H1 (cell line): ENCODE data around the gene EHHADH. TPM values are rescaled to one million over a fixed set of nuclear protein-coding genes. Genes with fewer than 3 reads are reported as not detected.

Source experiments
- CTCF ChIA-PET: fragments of 300-600 bp; sonication (Branson Sonifier 250); formaldehyde crosslinking; loops from one replicate; lab custom pipeline; 2021; ENCODE audit not compliant: partially characterized antibody; lab: Charles Lee
- POLR2A ChIA-PET: fragments of 300-600 bp; sonication (Branson Sonifier 250); formaldehyde crosslinking; loops from one replicate; lab custom pipeline; 2021; ENCODE audit warnings: inconsistent platforms; ENCODE audit not compliant: partially characterized antibody; lab: Charles Lee
- DNase-seq, 2 experiments: peaks; one replicate each; pipeline versions ENCODE4 v3.0.0 to v3.0.0-alpha.2; 2010 to 2022; ENCODE audit warnings: low spot score in 2 of 2, low read depth in 1 of 2, mixed read lengths in 1 of 2
- FAIRE-seq: peaks from 2 replicates; lab custom pipeline; 2011; peaks lifted over from hg19 to GRCh38; lab: Jason Lieb, UNC
- H2AFZ ChIP-seq: 2 replicates; pipeline ENCODE4 v1.8.1; 2012; ENCODE audit warnings: low read length, inconsistent platforms
- H2AK5ac ChIP-seq: 2 replicates; pipeline ENCODE4 v1.6.1; 2013; ENCODE audit warnings: low read depth, low read length
- H2BK120ac ChIP-seq: replicated peaks from 2 replicates; pipeline ENCODE3; 2013; ENCODE audit warnings: low read depth, low read length, inconsistent platforms
- H2BK12ac ChIP-seq: 2 replicates; pipeline ENCODE4 v1.6.1; 2013; ENCODE audit warnings: low read depth, low read length
- H2BK15ac ChIP-seq: 2 replicates; pipeline ENCODE4 v1.6.1; 2013; ENCODE audit warnings: low read length
- H2BK20ac ChIP-seq: 2 replicates; pipeline ENCODE4 v1.6.1; 2013; ENCODE audit warnings: low read length
- H2BK5ac ChIP-seq: 2 replicates; pipeline ENCODE4 v1.6.1; 2013; ENCODE audit warnings: low read depth, low read length
- H3K14ac ChIP-seq: 2 replicates; pipeline ENCODE4 v1.6.1; 2013; ENCODE audit warnings: inconsistent platforms; ENCODE audit not compliant: insufficient read length
- H3K18ac ChIP-seq: 2 replicates; pipeline ENCODE4 v1.6.1; 2013; ENCODE audit warnings: low read length; ENCODE audit errors: extremely low read depth
- H3K23ac ChIP-seq: 2 replicates; pipeline ENCODE4 v1.6.1; 2013; ENCODE audit warnings: inconsistent platforms; ENCODE audit not compliant: insufficient read length
- H3K23me2 ChIP-seq: 2 replicates; pipeline ENCODE4 v1.6.1; 2013; ENCODE audit warnings: low read depth, low read length
- H3K27ac ChIP-seq: 2 replicates; pipeline ENCODE4 v1.6.1; 2011; ENCODE audit warnings: low read depth, low read length, inconsistent platforms
- H3K27me3 ChIP-seq, 4 experiments: replicated peaks in 1 of 4; 1 replicate in 1 of 4; 2 replicates in 3 of 4; pipeline versions ENCODE4 v1.6.1 to v1.8.1; 2011 to 2013; ENCODE audit warnings: low read length in 3 of 4, mild to moderate bottlenecking in 3 of 4, inconsistent platforms in 2 of 4, mixed read lengths in 2 of 4, moderate library complexity in 1 of 4; ENCODE audit not compliant: control insufficient read depth in 3 of 4, insufficient read depth in 3 of 4; ENCODE audit errors: extremely low read depth in 1 of 4
- H3K36me3 ChIP-seq, 4 experiments: 2 replicates each; pipeline versions ENCODE4 v1.6.1 to v1.8.1; 2011 to 2013; ENCODE audit warnings: mild to moderate bottlenecking in 4 of 4, low read length in 3 of 4, moderate library complexity in 2 of 4, control low read depth in 1 of 4, inconsistent platforms in 1 of 4; ENCODE audit not compliant: insufficient read depth in 4 of 4, control insufficient read depth in 2 of 4
- H3K4ac ChIP-seq: replicated peaks from 2 replicates; pipeline ENCODE3; 2013; ENCODE audit warnings: low read length, low read depth, mixed read lengths, inconsistent platforms; ENCODE audit not compliant: insufficient read length
- H3K4me1 ChIP-seq, 4 experiments: replicated peaks in 1 of 4; 1 replicate in 1 of 4; 2 replicates in 3 of 4; pipeline versions ENCODE4 v1.6.1 to v1.8.1; 2011 to 2013; ENCODE audit warnings: low read length in 3 of 4, inconsistent platforms in 2 of 4, mixed read lengths in 1 of 4; ENCODE audit not compliant: insufficient read depth in 4 of 4, control insufficient read depth in 3 of 4
- H3K4me2 ChIP-seq, 2 experiments: 2 replicates each; pipeline versions ENCODE4 v1.6.1 to v1.8.1; 2011 to 2013; ENCODE audit warnings: low read depth in 2 of 2, low read length in 2 of 2, control low read depth in 1 of 2, inconsistent platforms in 1 of 2, mild to moderate bottlenecking in 1 of 2; ENCODE audit not compliant: insufficient read depth in 1 of 2
- H3K4me3 ChIP-seq, 4 experiments: fragments of 200-600, 300-600 bp in 1 of 4; sonication (generic), shearing (Covaris generic), sonication (Bioruptor Twin) in 1 of 4; 2 replicates each; pipeline versions ENCODE4 v1.5.1 to v1.8.1; 2011 to 2016; ENCODE audit warnings: low read length in 4 of 4, low read depth in 3 of 4, control low read depth in 2 of 4, inconsistent platforms in 2 of 4, mild to moderate bottlenecking in 2 of 4, mixed read lengths in 1 of 4, moderate library complexity in 1 of 4; ENCODE audit not compliant: insufficient read depth in 2 of 4; ENCODE audit errors: extremely low read depth in 1 of 4
- H3K56ac ChIP-seq: replicated peaks from 2 replicates; pipeline ENCODE3; 2013; ENCODE audit warnings: low read depth, mild to moderate bottlenecking, mixed read lengths, low read length, inconsistent platforms; ENCODE audit not compliant: insufficient read length
- H3K79me1 ChIP-seq: 2 replicates; pipeline ENCODE4 v1.6.1; 2013; ENCODE audit warnings: low read depth, low read length, control low read depth
- H3K79me2 ChIP-seq, 2 experiments: 2 replicates each; pipeline versions ENCODE4 v1.6.1 to v1.8.1; 2012 to 2013; ENCODE audit warnings: low read length in 2 of 2, mild to moderate bottlenecking in 2 of 2, inconsistent platforms in 1 of 2; ENCODE audit not compliant: insufficient read depth in 2 of 2, control insufficient read depth in 1 of 2
- H3K9ac ChIP-seq, 4 experiments: replicated peaks in 1 of 4; 1 replicate in 1 of 4; 2 replicates in 3 of 4; pipeline versions ENCODE4 v1.6.1 to v1.8.1; 2011 to 2013; ENCODE audit warnings: low read depth in 3 of 4, low read length in 3 of 4, control low read depth in 2 of 4, mild to moderate bottlenecking in 2 of 4, moderate library complexity in 2 of 4, inconsistent platforms in 1 of 4; ENCODE audit errors: extremely low read depth in 1 of 4
- H3K9me3 ChIP-seq, 2 experiments: 2 replicates each; pipeline versions ENCODE4 v1.6.1 to v1.8.1; 2012 to 2013; ENCODE audit warnings: mild to moderate bottlenecking in 2 of 2, moderate library complexity in 2 of 2, control low read depth in 1 of 2, inconsistent platforms in 1 of 2, low read depth in 1 of 2, low read length in 1 of 2, mixed read lengths in 1 of 2; ENCODE audit not compliant: insufficient read depth in 2 of 2
- H4K20me1 ChIP-seq, 2 experiments: replicated peaks in 1 of 2; 2 replicates each; pipeline versions ENCODE3 to v1.8.1; 2011 to 2013; ENCODE audit warnings: inconsistent platforms in 2 of 2, low read length in 2 of 2, mild to moderate bottlenecking in 1 of 2; ENCODE audit not compliant: insufficient read depth in 2 of 2, control insufficient read depth in 1 of 2
- H4K5ac ChIP-seq: 2 replicates; pipeline ENCODE4 v1.6.1; 2013; ENCODE audit warnings: low read length, low read depth, mixed read lengths, inconsistent platforms; ENCODE audit not compliant: insufficient read length
- H4K8ac ChIP-seq: 2 replicates; pipeline ENCODE4 v1.8.0; 2013; ENCODE audit warnings: mild to moderate bottlenecking, moderate library complexity, low read length, inconsistent platforms; ENCODE audit not compliant: insufficient read depth; ENCODE audit errors: extremely low read depth
- H4K91ac ChIP-seq: replicated peaks from 2 replicates; pipeline ENCODE3; 2013; ENCODE audit warnings: low read length, mixed read lengths, inconsistent platforms; ENCODE audit not compliant: insufficient read length
- HDAC2 ChIP-seq, 2 experiments: fragments of 300-600 bp in 1 of 2; sonication (generic) in 1 of 2; IDR thresholded peaks; 2 replicates each; pipeline ENCODE4 v1.6.1; 2011 to 2012; ENCODE audit warnings: low read depth in 2 of 2, low read length in 2 of 2, mild to moderate bottlenecking in 2 of 2, moderate library complexity in 2 of 2, borderline replicate concordance in 1 of 2, inconsistent platforms in 1 of 2
- WGBS, 2 experiments: shearing (Covaris generic) in 1 of 2; methylation state at CpG; one replicate each; pipeline versions ENCODE4 v1.1.6 to v1.1.7; 2013 to 2015; ENCODE audit warnings: low lambda C conversion rate in 2 of 2, mixed read lengths in 2 of 2, inconsistent platforms in 1 of 2, low coverage in 1 of 2, missing lambda C conversion rate in 1 of 2; ENCODE audit not compliant: insufficient replicate concordance in 2 of 2, insufficient coverage in 1 of 2, insufficient read length in 1 of 2; ENCODE audit errors: extremely low coverage in 1 of 2, missing lambda C conversion rate in 1 of 2; 5-methylcytosine and 5-hydroxymethylcytosine counted together
- polyA plus RNA-seq, 7 experiments: library from polyadenylated mRNA; depleted of rRNA in 3 of 7; stranded (reverse) in 5 of 7; unstranded in 2 of 7; fragments of >200 nt in 5 of 7; fragments of 200-250 nt in 2 of 7; gene quantifications; 1 replicate in 5 of 7; 2 replicates in 1 of 7; 4 replicates in 1 of 7; pipeline versions ENCODE4 v1.2.1 to v1.2.3, GENCODE V29; 2011 to 2013; ENCODE audit warnings: missing spikeins in 2 of 7, mixed read lengths in 2 of 7
- total RNA-seq: library from RNA; stranded (reverse); fragmentation: NEBNext Ultra II Directional; extraction: Animal tissue kit (Norgen Biotek cat#: 25700); gene quantifications from 2 replicates; pipeline ENCODE4 v1.2.1, GENCODE V29; 2021

EHHADH gene
- total and polyA plus RNA-seq, 2 of the 8 experiments (the other 6 are each of a cell fraction or from before 2014, with no cell fraction given), result 1.4 to 3.5 TPM

- H2BK15ac ChIP-seq, result no peak overlapping the region
- H3K23me2 ChIP-seq, result peaks cover 2% of the 10 kb centered on the region; the same call in 1 of the 2 replicates
- no peak overlapping the region for H3K23ac ChIP-seq
- H3K18ac ChIP-seq, result no peak overlapping the region
- H4K20me1 ChIP-seq, result no peaks in the 10 kb centered on the region
- FAIRE-seq (no peak), DNase-seq (no peak)
- H3K56ac ChIP-seq, result no peak overlapping the region
- H3K27ac ChIP-seq, result no peak overlapping the region
- CTCF ChIA-PET, result interaction anchor here (0.6 to 1.2 kb wide), 4 partner anchors 54 to 384 kb away, joined by 3 to 4 read pairs (median 3); no protein-coding TSS in a partner anchor
- H3K4me3 ChIP-seq, result no peak overlapping the region
- no peak overlapping the region for H2BK120ac ChIP-seq
- peaks cover 0 to 3% (median 2%) of the 10 kb centered on the region in 4 experiments; a peak in 2 of 7 replicates for H3K4me1 ChIP-seq
- H4K5ac ChIP-seq, result no peak overlapping the region
- H2BK20ac ChIP-seq, result no peak overlapping the region
- H3K4ac ChIP-seq, result no peak overlapping the region
- H3K79me2 ChIP-seq, result no peaks in the 10 kb centered on the region
- H4K91ac ChIP-seq, result no peak overlapping the region
- H2BK5ac ChIP-seq, result no peak overlapping the region
- no peaks in the 10 kb centered on the region for H3K36me3 ChIP-seq
- H3K9ac ChIP-seq, result no peak overlapping the region
- no peak overlapping the region for H2AK5ac ChIP-seq
- no peak overlapping the region for H3K14ac ChIP-seq
- peak overlapping the region in 1 of 2 experiments; percentile 69; a peak in 2 of 4 replicates for H3K4me2 ChIP-seq
- no peaks in the 10 kb centered on the region for H3K27me3 ChIP-seq
- H2BK12ac ChIP-seq, result no peak overlapping the region
- H3K79me1 ChIP-seq, result no peaks in the 10 kb centered on the region
- H2AFZ ChIP-seq, result no peak overlapping the region; the same call in 1 of the 2 replicates
- POLR2A ChIA-PET, result no interaction called here
- peaks cover 0 to 4% of the 10 kb centered on the region in 2 experiments; a peak in 3 of 4 replicates for H3K9me3 ChIP-seq
- H4K8ac ChIP-seq, result no peak overlapping the region
- WGBS, 2 experiments, result 86% methylated on average over 4 of the region's 4 CpGs; no CpG with 5 or more reads in 1 of the 2 experiments
- no peak for TF ChIP-seq HDAC2 (IDR thresholded peaks at IDR 0.05; ENCODE audit: borderline replicate concordance in 1 of 2, low read depth in 2 of 2, low read length in 2 of 2)
Observed at GRCh38 chr3:185254799-185255198, 950 bp upstream of the EHHADH start.
